Mesendoderm (in vitro differentiated cells): Measurements from ENCODE around the gene LNPK.

Source experiments
- DNase-seq: peaks from one replicate; pipeline ENCODE4 v3.0.0; 2013
- H2AK5ac ChIP-seq: 2 replicates; pipeline ENCODE4 v1.6.1; 2013; ENCODE audit warnings: low read length, inconsistent platforms
- H2BK120ac ChIP-seq: 2 replicates; pipeline ENCODE4 v1.6.1; 2013; ENCODE audit warnings: low read depth, mild to moderate bottlenecking, low read length, moderate library complexity, mixed read lengths
- H2BK15ac ChIP-seq: replicated peaks from 2 replicates; pipeline ENCODE4 v1.6.1; 2013; ENCODE audit warnings: low read depth, mild to moderate bottlenecking, moderate library complexity
- H2BK5ac ChIP-seq: 2 replicates; pipeline ENCODE4 v1.6.1; 2013; ENCODE audit warnings: low read length, inconsistent platforms
- H3K18ac ChIP-seq: 2 replicates; pipeline ENCODE4 v1.6.1; 2013; ENCODE audit warnings: mild to moderate bottlenecking, low read length, mixed read lengths
- H3K23ac ChIP-seq: one replicate; pipeline ENCODE4 v1.6.1; 2013; ENCODE audit warnings: low read length
- H3K27ac ChIP-seq: 2 replicates; pipeline ENCODE4 v1.5.1; 2013; ENCODE audit warnings: low read depth, mild to moderate bottlenecking, inconsistent platforms, low read length, moderate library complexity
- H3K27me3 ChIP-seq: 2 replicates; pipeline ENCODE4 v1.6.1; 2013; ENCODE audit warnings: low read length, control low read depth, mild to moderate bottlenecking, inconsistent platforms; ENCODE audit not compliant: insufficient read depth, poor library complexity
- H3K36me3 ChIP-seq: 2 replicates; pipeline ENCODE4 v1.6.1; 2013; ENCODE audit warnings: low read length, inconsistent platforms; ENCODE audit not compliant: control insufficient read depth, insufficient read depth
- H3K4ac ChIP-seq: one replicate; pipeline ENCODE4 v1.6.1; 2013; ENCODE audit warnings: low read depth, mild to moderate bottlenecking, low read length, moderate library complexity
- H3K4me1 ChIP-seq: 2 replicates; pipeline ENCODE4 v1.6.1; 2013; ENCODE audit warnings: low read depth, low read length, inconsistent platforms; ENCODE audit not compliant: control insufficient read depth
- H3K4me2 ChIP-seq: 2 replicates; pipeline ENCODE4 v1.6.1; 2013; ENCODE audit warnings: low read length
- H3K4me3 ChIP-seq: 2 replicates; pipeline ENCODE4 v1.5.1; 2013; ENCODE audit warnings: mild to moderate bottlenecking, low read length
- H3K56ac ChIP-seq: one replicate; pipeline ENCODE4 v1.6.1; 2013; ENCODE audit warnings: low read length
- H3K79me1 ChIP-seq: 2 replicates; pipeline ENCODE4 v1.6.1; 2013; ENCODE audit warnings: low read length, inconsistent platforms
- H3K79me2 ChIP-seq: 2 replicates; pipeline ENCODE4 v1.6.1; 2013; ENCODE audit warnings: mild to moderate bottlenecking, low read length; ENCODE audit not compliant: control insufficient read depth, insufficient read depth
- H3K9ac ChIP-seq: 2 replicates; pipeline ENCODE4 v1.6.1; 2013; ENCODE audit warnings: low read length, inconsistent platforms
- H4K5ac ChIP-seq: one replicate; pipeline ENCODE4 v1.6.1; 2013; ENCODE audit warnings: low read length
- H4K8ac ChIP-seq: one replicate; pipeline ENCODE4 v1.6.1; 2013; ENCODE audit warnings: low read depth, mild to moderate bottlenecking, control low read depth, low read length, moderate library complexity
- WGBS: extraction: QIAGEN DNeasy Blood & Tissue Kit; methylation state at CpG from one replicate; pipeline ENCODE4 v1.1.7; 2013; ENCODE audit warnings: low lambda C conversion rate, missing lambda C conversion rate; ENCODE audit not compliant: insufficient coverage; ENCODE audit errors: extremely low coverage; 5-methylcytosine and 5-hydroxymethylcytosine counted together

The LNPK gene

GRCh38 chr2:176004934-176005333 is 2.9 kb upstream of the LNPK start:
- WGBS: no CpG with 5 or more reads among the region's 1 CpG
- no peak overlapping the region for H3K56ac ChIP-seq
- H3K79me2 ChIP-seq: no peaks in the 10 kb centered on the region
- no peak overlapping the region for H4K8ac ChIP-seq
- H2BK15ac ChIP-seq: no peak overlapping the region
- no peak overlapping the region for H3K23ac ChIP-seq
- no peaks in the 10 kb centered on the region for H3K79me1 ChIP-seq
- H2AK5ac ChIP-seq: no peak overlapping the region
- H3K4ac ChIP-seq: no peak overlapping the region
- H3K4me1 ChIP-seq: no peaks in the 10 kb centered on the region
- H3K4me3 ChIP-seq: no peak overlapping the region
- no peaks in the 10 kb centered on the region for H3K36me3 ChIP-seq
- DNase-seq: no peak
- H3K27me3 ChIP-seq: no peaks in the 10 kb centered on the region
- H2BK5ac ChIP-seq: no peak overlapping the region
- H3K4me2 ChIP-seq: no peak overlapping the region
- no peak overlapping the region for H3K9ac ChIP-seq
- H3K27ac ChIP-seq: no peak overlapping the region
- H4K5ac ChIP-seq: no peak overlapping the region
- H2BK120ac ChIP-seq: no peak overlapping the region
- H3K18ac ChIP-seq: no peak overlapping the region

GRCh38 chr2:176003958-176004357 is 1.9 kb upstream of the LNPK start:
- no peak overlapping the region for H4K8ac ChIP-seq
- H3K4ac ChIP-seq: no peak overlapping the region
- no peak overlapping the region for H3K9ac ChIP-seq
- H2BK5ac ChIP-seq: no peak overlapping the region
- H4K5ac ChIP-seq: no peak overlapping the region
- H3K4me1 ChIP-seq: no peaks in the 10 kb centered on the region
- no peak overlapping the region for H3K4me3 ChIP-seq
- H3K79me1 ChIP-seq: no peaks in the 10 kb centered on the region
- H3K27ac ChIP-seq: no peak overlapping the region
- no peaks in the 10 kb centered on the region for H3K79me2 ChIP-seq
- H3K23ac ChIP-seq: no peak overlapping the region
- H2BK15ac ChIP-seq: no peak overlapping the region
- no peaks in the 10 kb centered on the region for H3K27me3 ChIP-seq
- no peak overlapping the region for H3K56ac ChIP-seq
- no peak overlapping the region for H3K4me2 ChIP-seq
- no peaks in the 10 kb centered on the region for H3K36me3 ChIP-seq
- H2AK5ac ChIP-seq: no peak overlapping the region
- H3K18ac ChIP-seq: no peak overlapping the region
- WGBS: no CpG with 5 or more reads among the region's 5 CpGs
- DNase-seq: no peak
- H2BK120ac ChIP-seq: no peak overlapping the region

GRCh38 chr2:176002688-176003210 is 682 bp upstream of the LNPK start:
- H3K79me2 ChIP-seq: no peaks in the 10 kb centered on the region
- H3K56ac ChIP-seq: peak overlapping the region; percentile 66
- no peaks in the 10 kb centered on the region for H3K36me3 ChIP-seq
- no peak overlapping the region for H3K27ac ChIP-seq
- H3K18ac ChIP-seq: no peak overlapping the region
- peak overlapping the region; percentile 90 for H3K9ac ChIP-seq
- H3K4me2 ChIP-seq: peak overlapping the region; percentile 66
- H2BK5ac ChIP-seq: no peak overlapping the region
- no peak overlapping the region for H2BK120ac ChIP-seq
- DNase-seq: peak; percentile 19
- H2AK5ac ChIP-seq: no peak overlapping the region
- no peak overlapping the region for H4K5ac ChIP-seq
- no peaks in the 10 kb centered on the region for H3K27me3 ChIP-seq
- peak overlapping the region; percentile 72 for H3K4me3 ChIP-seq
- no peak overlapping the region for H3K23ac ChIP-seq
- H3K79me1 ChIP-seq: no peaks in the 10 kb centered on the region
- H2BK15ac ChIP-seq: no peak overlapping the region
- WGBS: no CpG with 5 or more reads among the region's 14 CpGs
- no peaks in the 10 kb centered on the region for H3K4me1 ChIP-seq
- H3K4ac ChIP-seq: no peak overlapping the region
- peak overlapping the region; percentile 93 for H4K8ac ChIP-seq

- Histone ChIP-seq H3K79me1 (no peaks in the 10 kb centered on the region), H2BK120ac (no peak overlapping the region), H3K27me3 (no peaks in the 10 kb centered on the region), H3K4me3 (peak overlapping the region; percentile 74), H3K4me2 (peak overlapping the region; percentile 88), H3K4ac (no peak overlapping the region), H2AK5ac (no peak overlapping the region), H3K27ac (peak overlapping the region; percentile 37), H4K8ac (peak overlapping the region; percentile 65), H2BK5ac (no peak overlapping the region), H3K18ac (no peak overlapping the region), H3K36me3 (no peaks in the 10 kb centered on the region), H3K23ac (no peak overlapping the region), H3K56ac (peak overlapping the region; percentile 96), H3K4me1 (no peaks in the 10 kb centered on the region), H4K5ac (no peak overlapping the region), H2BK15ac (no peak overlapping the region), H3K79me2 (no peaks in the 10 kb centered on the region), H3K9ac (peak overlapping the region; percentile 88)
- peak; percentile 58 for DNase-seq
- no CpG with 5 or more reads among the region's 21 CpGs for WGBS
Measured at GRCh38 chr2:176001281-176001915, 669 bp downstream of the LNPK start.

DNA sequence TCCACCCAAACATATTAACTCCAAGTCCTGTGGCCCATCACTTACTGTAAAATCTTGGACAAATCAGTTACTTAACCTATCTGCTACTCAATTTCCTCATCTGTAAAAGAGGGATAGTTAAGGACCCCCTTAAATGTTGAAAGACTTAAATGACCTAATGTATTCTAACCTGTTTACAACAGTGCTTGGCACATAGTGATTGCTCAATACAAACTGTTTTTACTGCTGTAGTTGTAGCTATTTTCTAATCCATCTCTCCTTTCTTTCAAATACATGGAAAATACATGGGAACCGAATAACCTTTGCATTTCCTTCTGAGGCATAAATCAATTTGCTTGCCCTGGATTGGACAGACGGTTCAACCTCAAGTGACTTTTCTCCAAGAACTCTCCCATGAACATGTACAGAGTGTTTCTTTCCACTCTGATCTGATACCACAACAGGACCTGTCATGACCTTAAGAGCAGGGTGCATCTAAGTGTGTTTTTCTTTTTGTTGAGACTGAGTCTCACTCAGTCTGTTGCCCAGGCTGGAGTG is 2.7 kb downstream of the LNPK start:
- Histone ChIP-seq H3K23ac (no peak overlapping the region), H3K4me1 (no peaks in the 10 kb centered on the region), H3K9ac (no peak overlapping the region), H3K56ac (no peak overlapping the region), H3K4me3 (no peak overlapping the region), H2BK15ac (no peak overlapping the region), H3K18ac (no peak overlapping the region), H4K8ac (no peak overlapping the region), H3K4ac (no peak overlapping the region), H3K36me3 (no peaks in the 10 kb centered on the region), H3K27ac (no peak overlapping the region), H4K5ac (no peak overlapping the region), H2BK120ac (no peak overlapping the region), H3K79me2 (no peaks in the 10 kb centered on the region), H2BK5ac (no peak overlapping the region), H3K27me3 (no peaks in the 10 kb centered on the region), H3K4me2 (no peak overlapping the region), H3K79me1 (no peaks in the 10 kb centered on the region), H2AK5ac (no peak overlapping the region)
- no peak for DNase-seq
- WGBS: no CpG with 5 or more reads among the region's 2 CpGs
